ENCODE data around the gene CCDC175.
A peak's percentile ranks its signal among the peaks of the same experiment; 100 is the strongest.

- TF ChIP-seq CTCF (IDR thresholded peaks at IDR 0.05; ENCODE audit: insufficient read depth, low read length) (peak; percentile 51), POLR2AphosphoS5 (IDR thresholded peaks at IDR 0.05; ENCODE audit: low read depth) (peak; percentile 94)
These were observed 92.6 kb downstream of the CCDC175 start, which contains the start of the genes JKAMP and L3HYPDH for GRCh38 chr14:59483819-59484638.

Measured in HL-60 (cell line).